ENCODE data around the gene COBL. TPM values are rescaled to one million over a fixed set of nuclear protein-coding genes. Genes with fewer than 3 reads are reported as not detected.

The COBL gene
- total RNA-seq, 1 donor from 2014 or later: not detected

DNA sequence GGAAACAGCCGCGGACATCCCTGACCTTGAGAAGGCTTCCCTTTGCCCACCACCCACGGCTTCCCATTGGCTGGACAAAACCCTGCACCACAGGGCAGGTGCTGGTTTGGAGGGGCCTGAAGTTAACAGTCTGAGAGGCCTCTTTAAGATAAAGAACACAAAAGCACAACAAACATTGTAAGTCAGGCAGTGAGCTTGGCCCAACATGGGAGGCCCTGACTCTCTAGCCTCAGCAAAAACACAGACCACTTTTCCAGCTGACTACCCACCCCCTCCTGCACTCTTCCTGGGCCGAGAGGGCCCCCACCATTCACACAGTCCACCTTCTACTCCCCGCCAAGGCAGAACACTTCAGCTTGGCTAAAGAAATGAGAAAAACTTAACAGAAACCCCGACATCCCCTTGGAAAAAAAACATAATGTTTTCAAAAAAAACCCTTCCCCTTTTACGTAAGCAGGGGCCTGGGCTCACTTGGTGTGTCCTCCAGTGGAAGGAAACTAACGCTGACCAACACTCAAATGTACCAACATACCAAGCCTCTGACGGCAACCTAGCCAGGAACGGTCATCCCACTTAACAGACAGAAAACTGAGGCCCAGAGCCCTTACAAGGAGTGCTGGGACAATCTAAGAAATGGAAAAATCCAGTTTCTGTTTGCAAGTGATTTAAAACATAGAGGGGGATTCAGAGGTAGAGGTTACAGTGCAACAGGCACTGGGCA is 80.9 kb downstream of the COBL start:
- no peak for DNase-seq (ENCODE audit: low read depth, low spot score)

DNA sequence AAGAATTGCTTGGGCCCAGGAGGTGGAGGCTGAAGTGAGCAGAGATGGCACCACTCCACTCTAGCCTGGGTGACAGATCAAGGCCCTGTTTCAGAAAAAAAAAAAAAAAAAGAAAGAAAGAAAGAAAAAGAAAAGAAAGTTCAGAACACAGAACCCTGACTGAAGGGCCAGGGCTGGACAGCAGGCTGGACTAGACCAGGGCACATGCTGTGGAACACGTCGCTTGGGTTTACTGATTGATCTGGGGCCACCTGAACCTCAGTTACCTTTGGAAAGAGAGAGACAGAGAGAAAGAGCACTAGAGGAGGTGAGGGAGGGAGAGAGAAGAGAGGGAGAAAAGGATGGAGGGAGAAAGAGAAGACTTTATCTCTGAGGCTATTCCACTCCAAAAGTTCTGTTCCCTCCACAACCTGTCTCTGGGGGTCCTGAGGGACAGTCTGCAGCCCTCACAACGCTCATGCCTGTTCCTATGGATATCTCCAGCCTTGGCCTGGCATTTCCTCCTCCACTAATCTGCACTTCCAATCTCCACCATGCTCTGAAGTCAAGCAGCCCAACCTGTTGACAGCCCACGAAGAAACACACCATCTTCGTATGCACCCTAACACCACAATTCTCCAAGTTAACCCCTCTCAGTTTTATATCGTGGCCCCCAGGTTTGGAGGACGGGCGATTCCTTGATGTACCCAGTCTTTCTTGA is 81.8 kb downstream of the COBL start:
- no peak for DNase-seq (ENCODE audit: low read depth, low spot score)

DNA sequence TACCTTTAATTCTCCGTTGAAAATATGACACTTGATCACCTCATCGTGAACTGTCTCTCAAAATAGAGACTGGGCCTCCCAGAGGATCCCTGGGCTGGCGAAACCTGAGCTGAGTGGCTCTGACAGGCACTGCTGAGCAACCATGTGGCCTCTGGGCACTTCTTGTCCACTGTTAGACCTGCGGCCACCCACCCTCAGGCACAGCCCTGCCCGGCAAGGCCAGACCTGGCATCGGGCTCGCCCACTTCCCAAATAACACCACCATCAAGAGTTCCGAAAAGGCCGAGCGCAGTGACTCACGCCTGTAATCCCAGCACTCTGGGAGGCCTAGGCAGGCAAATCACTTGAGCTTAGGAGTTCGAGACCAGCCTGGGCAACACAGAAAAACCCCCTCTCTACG is 82.5 kb downstream of the COBL start:
- no peak for DNase-seq (ENCODE audit: low read depth, low spot score)

DNA sequence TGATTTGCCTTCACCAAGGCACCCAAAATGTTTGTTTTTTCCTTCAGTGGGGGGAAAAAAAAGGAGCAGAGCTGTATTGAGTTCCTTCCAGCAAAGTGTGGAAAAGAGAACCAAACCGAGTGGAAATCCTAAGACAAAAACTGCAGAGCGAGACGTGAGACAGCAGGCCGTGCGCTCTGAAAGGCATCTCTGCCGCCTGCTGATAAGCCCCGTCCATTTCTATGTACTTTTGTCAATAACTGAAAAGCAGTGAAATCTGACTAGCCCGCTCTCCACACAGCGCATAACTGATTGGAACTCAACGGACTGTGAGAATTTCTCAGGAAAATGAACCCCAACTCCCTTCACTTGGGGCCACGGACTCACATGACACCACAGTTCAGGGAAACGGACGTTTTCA is 83.2 kb downstream of the COBL start:
- DNase-seq (ENCODE audit: low read depth, low spot score): no peak

DNA sequence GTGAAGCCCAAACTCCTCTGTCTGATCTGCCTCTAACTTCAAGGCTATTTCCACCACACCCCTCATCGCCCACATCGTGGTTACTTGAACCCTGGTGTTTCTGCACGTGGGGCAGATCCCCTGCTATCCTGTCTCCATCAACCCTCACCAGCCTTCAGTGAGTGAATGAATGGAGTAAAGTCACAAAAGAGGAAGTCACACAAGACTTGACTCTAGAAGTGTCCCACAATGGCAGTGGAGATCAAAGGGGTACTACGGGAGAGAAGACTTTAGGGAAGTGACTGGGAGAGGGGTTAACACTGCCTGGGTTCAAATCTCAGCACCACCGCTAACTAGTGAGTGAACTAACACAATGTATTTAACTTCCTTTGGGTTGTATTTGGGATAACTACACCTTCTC is 85.9 kb downstream of the COBL start:
- no peak for DNase-seq (ENCODE audit: low read depth, low spot score)

DNA sequence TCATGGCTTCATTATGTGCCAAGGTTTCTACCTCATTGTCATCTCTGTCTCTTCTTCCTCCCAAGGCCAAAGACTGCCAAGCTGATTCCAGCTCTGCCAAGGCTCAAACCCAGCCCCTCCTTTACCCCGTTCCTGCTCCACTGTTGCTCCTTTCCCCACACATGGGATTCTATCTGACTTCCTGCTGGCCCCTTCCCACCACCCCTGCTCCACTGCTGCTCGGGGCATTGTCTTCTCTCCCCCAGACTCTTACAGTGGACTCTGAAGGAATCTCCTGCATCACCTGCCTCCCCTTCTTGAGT is 86.3 kb downstream of the COBL start:
- no peak for DNase-seq (ENCODE audit: low read depth, low spot score)

DNA sequence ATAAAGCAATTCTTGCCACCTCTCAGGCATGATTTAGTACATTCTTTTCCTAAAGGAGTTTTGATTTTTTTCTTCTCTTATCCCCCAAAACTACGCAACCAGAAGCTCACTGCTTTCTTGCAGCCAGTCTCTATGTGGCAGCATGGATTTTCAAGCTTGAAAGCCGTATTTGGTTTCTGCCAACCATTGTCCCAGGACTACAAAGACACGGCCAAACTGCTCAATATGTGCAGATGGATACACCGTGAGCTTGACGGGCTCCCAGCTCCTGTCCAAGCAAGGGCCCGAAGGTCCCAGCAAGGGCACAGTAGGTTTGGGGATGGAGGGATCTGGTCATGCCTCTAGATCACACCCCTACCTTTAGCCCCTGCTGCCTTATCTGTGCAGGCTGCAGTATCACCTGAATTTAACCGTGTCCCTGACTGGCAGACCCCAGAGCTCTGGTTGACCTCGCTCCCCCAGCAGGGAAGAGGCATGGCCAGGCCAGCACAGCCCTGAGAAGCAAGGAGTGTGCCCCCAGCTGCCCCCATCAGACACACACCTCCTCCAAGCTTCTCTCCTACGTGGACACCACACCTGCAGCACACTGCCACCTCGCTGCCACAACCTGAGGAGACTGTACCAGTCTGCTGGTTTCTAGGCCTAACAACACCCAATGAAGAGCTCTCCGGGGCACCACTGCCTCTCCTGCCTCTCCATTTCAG is 86.8 kb downstream of the COBL start:
- no peak for DNase-seq (ENCODE audit: low read depth, low spot score)

DNA sequence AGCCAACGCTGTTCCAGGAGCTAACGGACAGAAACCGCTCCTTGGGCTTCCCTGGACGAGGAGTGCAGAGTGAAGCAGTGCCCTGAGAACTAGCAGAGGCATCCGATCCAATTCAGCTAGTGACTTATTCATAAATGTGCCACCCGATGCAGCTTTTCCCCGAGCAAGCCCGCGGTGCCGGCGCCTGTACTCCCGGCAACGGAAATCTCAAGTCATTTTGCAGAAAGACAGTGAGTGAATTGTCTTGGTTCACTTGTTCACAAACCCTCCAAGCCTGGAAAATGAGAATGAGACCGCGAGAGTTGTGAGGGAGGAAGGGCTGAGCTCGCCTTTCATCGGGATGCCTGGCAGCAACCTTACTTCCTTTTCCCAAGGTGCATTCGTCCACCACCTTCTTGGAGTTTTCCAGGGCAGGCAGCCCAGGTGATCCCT is 87.5 kb downstream of the COBL start:
- DNase-seq (ENCODE audit: low read depth, low spot score): no peak

DNA sequence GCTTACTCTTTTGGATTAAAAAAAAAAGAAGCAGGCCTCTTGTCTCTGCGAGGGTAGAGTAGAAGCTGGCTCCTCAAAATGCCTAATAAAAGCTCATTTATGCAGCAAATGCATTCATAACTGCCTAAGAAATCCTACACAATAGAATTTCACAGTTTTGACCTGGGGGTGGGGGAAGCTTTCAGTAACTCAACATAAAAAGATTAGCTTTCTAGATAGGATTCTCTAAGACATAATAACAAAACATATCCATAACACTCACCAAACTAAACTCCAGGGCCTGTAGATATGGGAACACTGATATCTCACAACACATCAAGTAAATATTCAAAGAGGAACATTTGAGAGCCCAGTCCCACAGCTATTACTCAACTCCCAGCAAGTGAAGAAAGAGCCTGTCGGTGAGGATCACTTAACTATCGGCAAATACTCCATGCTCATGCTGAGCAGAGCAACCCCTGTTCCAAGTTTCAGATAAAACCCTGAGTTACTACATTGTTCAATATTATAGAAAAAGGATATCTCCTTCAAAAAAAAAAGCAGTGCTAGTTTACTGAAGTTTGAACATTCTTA is 88.1 kb downstream of the COBL start:
- DNase-seq (ENCODE audit: low read depth, low spot score): no peak

DNA sequence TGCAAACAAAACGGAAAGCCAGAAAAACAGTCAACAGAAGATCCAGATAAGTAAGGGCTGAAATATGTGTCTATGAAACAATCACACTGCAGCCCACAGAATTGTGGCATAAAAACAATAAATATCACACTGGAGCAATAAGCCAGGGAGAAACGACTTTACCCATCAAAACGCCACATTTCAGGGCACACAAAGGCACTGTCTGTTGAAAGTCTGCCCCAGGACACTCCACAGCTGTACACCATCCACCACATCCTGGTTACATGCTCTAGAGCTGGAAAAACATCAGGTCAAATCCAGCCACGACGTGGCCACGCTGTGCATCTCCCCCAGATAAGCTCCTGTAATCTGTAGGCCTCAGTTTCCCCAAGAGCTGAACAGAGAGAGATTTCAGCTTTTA is 88.7 kb downstream of the COBL start:
- DNase-seq (ENCODE audit: low read depth, low spot score): no peak

DNA sequence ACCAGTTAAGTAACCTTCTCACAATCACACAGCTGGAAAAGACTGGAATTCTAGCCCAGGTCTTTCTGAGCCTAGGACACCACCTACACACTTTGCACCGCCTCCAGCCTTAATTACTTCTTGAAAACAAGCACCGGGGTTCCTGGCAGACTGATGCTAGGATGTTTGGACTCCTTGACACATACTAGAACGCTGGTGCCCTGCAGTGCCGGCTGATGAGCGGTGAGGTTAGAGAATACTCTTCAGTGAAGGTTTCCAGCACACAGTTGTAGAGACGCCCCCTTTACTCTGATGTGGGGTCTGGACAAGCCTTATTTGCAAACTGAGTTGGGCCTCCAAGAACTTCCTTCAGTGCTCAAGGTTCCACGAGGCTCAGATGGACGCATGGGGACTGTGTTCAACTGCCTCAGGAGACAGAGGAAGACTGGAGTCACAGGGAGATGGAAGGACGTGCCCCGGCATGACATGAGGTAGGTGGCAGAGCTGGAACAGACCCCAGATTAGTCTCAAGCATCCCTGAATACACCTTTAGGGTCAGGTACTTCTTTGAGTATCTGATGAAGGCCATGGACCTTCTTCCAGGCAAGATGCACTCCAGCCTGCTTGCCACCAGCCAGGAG is 89.6 kb downstream of the COBL start:
- DNase-seq (ENCODE audit: low read depth, low spot score): no peak

DNA sequence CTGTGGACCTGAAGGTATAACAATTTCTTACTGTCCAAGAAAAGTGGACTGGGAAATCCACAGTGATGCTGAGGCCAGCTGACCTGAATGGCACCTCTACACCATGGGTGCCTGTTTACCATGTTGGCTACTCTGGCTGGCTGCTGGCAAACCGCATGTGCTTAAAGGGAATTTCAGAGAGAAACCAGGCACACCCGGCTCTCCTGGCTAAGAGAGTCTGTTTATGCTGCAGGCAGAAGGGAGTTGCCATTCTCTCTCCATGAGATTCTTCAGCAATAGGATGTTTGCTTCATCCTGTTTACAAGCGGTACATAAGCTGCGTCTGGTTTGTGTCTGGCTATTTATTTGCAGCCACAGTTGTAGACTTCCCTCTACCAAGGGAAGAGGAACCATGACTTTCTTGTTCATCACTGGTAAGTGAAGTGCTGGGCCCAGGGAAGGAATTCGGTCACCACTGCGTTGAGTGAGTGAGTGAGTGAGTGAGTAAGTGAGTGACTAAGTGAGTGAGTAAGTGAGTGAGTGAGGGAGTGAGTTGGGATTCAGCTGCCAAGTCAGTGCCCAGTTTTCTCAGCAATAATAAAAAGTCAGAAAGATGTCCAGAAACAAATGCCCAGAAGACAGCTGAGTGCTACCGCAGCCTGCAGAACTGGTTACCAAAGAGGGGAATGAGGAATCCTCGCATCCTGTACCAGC is 90.4 kb downstream of the COBL start:
- DNase-seq (ENCODE audit: low read depth, low spot score): no peak

DNA sequence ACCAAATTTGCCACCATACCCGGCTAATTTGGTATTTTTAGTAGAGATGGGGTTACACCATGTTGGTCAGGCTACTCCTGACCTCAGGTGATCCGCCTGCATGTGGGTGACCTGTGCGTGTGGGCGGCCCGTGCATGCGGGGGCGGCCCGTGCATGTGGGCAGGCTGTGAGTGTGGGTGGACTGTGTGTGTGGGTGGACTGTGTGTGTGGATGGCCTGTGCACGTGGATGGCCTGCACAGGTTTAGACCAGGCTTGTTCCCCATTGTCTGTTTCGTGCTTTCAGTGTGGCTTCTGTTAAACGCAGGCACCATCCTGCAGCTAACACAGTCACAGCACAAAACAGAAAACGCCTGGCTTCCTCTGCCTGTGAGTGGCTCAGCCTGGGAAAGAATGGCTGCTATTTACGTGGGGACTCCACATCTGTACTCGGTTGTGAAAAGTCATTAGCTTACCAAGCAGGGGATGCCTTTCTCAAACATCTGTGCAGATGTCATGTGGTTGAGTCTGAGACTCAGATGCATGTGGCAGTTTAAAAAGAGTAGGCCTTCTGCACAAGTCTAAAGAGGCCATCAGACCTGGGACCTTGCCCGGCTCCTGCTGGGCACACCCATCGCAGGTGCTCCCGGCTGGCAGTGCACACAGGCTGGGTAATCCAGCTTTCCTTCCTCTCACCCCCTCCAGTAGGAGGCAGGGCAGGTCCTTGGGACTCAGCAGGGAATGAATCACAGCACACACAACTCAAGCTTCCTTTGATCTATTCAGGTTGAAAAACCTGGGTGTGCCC is 91.6 kb downstream of the COBL start:
- DNase-seq (ENCODE audit: low read depth, low spot score): no peak

DNA sequence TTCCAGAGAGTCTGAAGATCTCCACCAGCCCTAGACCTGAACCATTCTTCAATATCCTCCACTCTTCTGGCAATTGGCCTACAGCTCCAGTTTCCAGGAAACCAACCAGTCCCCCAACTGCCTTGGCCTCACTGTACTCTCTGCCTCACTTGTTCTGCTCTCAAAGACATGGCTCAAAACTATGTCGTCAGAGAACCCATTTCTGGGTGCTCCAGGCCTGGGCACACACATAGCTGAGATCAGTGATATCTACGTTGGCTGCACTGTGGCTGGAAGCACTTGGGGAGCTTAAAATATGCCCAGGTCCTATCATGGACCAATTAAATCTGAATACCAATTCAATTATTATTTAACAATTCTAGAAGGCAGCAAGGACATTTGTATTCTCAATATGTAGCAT is 93.1 kb downstream of the COBL start:
- DNase-seq (ENCODE audit: low read depth, low spot score): no peak

DNA sequence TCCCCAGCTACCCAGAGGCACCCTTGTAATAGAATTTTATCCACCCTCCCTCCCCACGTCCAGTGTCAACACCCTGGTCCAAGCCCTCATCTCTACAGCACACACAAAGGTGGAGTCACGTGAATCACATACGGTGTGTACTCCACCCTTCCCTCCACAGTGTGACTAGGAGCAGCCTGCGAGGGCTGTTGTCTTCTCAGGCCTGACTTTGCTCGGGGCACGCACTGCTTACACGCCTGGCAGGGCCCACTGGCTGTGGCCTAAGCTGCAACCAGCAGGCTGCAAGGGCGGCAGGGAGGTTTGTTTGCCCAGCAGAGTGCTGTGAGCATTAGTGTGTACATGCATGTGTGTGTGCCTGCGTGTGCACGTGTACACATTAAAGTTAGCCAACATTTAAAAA is 93.7 kb downstream of the COBL start:
- no peak for DNase-seq (ENCODE audit: low read depth, low spot score)

DNA sequence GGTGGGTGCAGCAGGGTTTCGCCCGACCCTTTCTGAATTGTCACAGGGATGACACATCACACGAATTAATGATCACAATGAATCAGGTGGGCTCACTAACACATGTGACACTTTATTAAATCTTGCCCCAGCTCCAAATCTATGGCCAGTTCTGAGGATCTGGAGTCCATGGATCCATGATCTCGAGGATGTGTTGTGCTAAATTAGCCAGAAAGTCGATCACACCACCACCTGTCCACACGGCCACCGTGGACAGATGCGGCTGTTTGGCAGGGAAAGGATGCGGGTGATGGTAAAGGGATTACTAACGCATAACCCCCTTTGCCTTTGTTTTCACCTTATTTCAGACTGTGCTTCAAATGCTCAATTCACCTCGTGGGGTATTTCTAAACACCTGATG is 96.4 kb downstream of the COBL start:
- DNase-seq (ENCODE audit: low read depth, low spot score): no peak

DNA sequence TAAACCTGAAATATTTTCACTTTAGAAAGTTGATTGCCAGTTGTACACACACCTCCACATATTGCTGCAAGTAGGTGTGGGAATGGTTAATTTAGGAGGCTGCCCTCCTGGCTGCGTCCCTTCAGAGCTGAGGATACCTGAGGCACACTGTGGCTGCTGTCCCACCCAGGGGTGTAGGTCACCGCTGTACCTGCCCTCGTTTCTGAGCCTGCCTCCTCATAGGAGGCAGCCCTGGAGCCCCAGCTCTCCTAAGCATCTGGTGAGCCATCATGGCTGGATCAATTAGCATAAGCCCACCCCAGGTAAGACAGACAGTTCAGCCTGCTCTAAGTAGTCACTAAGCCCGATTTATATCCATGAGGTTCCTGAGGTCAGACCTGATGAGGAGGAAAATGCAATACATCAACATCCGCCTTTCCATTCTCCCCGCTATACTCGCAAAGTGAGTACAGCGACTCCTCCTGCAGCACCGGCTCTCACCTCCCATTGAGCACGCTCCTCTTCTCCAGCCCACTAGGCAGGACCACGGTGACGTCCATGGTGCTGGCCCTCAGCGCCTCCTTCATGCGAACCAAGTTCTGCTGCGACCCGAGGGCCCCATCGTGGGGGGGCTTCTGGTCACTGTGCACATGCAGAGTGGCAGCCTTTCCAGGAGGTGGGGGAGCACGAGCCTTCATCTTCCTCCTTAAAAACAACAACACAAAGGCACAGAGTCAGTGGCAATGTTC is 97.2 kb downstream of the COBL start:
- DNase-seq (ENCODE audit: low read depth, low spot score): no peak

DNA sequence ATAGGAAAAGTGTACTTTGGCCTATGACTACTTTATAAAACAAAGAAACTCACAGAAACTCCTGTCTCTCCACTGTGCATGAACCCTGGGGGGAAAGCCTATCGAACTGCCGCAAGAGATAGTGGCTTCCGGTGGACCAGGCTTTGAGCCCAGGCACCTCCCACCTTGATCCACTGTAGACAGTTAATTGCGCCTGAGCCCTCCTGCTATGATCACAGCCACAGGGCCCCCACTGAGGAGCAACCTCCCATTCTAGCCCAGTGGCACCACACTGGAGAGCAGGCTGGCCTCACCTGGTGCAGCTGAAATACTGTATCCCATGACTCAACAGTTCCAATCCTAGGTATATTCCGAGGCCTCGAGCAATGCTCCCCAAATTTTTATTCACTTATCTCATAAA is 98.8 kb downstream of the COBL start:
- DNase-seq (ENCODE audit: low read depth, low spot score): no peak

DNA sequence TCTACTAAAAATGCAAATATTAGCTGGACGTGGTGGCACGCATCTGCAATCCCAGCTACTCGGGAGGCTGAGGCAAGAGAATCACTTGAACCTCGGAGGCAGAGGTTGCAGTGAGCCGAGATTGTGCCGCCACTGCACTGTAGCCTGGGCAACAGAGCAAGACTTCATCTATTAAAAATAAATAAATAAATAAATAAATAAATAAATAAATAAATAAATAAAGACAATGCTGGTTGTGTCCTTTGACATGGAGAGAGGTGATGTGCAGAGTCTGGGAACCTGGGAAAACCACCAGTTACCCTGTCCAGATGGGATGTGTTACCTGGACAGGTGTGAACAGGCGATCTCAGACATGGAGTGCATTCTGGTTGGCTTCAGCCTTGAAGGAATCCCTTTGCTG is 102.5 kb downstream of the COBL start:
- no peak for DNase-seq (ENCODE audit: low read depth, low spot score)

DNA sequence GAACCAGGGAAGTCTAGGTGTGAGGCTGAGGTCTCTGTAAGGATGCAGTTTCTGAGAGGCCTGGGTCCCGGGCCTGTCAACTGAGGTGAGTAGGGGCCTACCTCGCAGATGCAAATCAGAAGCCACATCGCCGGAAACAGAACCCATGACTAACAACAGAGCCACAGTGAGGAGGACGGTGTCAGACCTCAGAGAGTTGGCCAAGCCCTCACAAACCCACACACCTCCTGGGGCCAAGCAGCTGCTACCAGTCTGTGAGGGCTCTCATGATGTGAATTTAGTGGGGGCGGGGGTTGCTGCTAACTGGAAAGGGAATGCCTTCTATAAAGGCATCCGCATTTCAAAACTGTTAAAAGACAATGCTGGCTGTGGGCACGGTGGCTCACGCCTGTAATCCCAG is 103.0 kb downstream of the COBL start:
- no peak for DNase-seq (ENCODE audit: low read depth, low spot score)

Data from pulmonary artery endothelial cell (primary cell).